ENCODE measurements around the gene PCDHGC5. TPM values are rescaled to one million over a fixed set of nuclear protein-coding genes. Genes with fewer than 3 reads are reported as not detected.

Gene PCDHGC5
- total and polyA plus RNA-seq, 2 of the 8 experiments (the other 6 are each of a cell fraction or from before 2014, with no cell fraction given): 0.41 to 1.1 TPM

DNA sequence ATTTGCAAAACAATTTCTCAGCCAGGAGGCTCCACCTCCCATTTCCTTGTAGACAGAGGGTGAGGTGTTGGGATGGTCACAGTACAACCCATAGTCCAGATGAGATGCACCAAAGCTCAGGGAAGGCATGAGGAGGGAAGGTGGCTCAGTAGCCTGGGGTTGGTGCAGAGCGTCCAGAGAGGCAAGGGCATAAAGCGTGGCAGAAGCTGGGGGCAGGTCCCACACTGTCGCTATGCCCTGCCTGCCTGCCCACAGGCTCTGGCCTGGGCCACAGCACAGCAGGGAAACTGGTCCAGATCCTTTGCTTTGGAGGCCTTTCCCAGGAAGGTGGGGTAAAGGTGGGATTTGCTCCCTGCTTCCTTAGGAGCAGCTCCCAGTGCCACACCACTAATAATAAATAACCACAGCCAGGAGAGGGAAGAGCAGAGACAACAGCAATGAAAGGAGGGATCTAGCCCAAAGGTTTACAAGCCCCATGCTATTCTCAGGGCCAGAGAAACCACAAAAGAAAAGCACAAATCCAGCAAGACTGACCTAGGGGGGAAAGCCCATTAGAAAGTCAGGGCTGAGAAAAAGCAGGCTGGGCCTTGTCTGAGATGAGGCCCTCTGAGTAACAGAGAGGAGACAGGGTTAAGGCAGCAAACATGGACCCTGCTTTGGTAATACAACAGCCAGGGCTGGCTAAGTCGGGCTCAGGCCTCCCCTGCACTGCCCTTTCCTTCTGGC lies 27.2 kb downstream of the PCDHGC5 start (continued):
- TF ChIP-seq, protein P1, sequence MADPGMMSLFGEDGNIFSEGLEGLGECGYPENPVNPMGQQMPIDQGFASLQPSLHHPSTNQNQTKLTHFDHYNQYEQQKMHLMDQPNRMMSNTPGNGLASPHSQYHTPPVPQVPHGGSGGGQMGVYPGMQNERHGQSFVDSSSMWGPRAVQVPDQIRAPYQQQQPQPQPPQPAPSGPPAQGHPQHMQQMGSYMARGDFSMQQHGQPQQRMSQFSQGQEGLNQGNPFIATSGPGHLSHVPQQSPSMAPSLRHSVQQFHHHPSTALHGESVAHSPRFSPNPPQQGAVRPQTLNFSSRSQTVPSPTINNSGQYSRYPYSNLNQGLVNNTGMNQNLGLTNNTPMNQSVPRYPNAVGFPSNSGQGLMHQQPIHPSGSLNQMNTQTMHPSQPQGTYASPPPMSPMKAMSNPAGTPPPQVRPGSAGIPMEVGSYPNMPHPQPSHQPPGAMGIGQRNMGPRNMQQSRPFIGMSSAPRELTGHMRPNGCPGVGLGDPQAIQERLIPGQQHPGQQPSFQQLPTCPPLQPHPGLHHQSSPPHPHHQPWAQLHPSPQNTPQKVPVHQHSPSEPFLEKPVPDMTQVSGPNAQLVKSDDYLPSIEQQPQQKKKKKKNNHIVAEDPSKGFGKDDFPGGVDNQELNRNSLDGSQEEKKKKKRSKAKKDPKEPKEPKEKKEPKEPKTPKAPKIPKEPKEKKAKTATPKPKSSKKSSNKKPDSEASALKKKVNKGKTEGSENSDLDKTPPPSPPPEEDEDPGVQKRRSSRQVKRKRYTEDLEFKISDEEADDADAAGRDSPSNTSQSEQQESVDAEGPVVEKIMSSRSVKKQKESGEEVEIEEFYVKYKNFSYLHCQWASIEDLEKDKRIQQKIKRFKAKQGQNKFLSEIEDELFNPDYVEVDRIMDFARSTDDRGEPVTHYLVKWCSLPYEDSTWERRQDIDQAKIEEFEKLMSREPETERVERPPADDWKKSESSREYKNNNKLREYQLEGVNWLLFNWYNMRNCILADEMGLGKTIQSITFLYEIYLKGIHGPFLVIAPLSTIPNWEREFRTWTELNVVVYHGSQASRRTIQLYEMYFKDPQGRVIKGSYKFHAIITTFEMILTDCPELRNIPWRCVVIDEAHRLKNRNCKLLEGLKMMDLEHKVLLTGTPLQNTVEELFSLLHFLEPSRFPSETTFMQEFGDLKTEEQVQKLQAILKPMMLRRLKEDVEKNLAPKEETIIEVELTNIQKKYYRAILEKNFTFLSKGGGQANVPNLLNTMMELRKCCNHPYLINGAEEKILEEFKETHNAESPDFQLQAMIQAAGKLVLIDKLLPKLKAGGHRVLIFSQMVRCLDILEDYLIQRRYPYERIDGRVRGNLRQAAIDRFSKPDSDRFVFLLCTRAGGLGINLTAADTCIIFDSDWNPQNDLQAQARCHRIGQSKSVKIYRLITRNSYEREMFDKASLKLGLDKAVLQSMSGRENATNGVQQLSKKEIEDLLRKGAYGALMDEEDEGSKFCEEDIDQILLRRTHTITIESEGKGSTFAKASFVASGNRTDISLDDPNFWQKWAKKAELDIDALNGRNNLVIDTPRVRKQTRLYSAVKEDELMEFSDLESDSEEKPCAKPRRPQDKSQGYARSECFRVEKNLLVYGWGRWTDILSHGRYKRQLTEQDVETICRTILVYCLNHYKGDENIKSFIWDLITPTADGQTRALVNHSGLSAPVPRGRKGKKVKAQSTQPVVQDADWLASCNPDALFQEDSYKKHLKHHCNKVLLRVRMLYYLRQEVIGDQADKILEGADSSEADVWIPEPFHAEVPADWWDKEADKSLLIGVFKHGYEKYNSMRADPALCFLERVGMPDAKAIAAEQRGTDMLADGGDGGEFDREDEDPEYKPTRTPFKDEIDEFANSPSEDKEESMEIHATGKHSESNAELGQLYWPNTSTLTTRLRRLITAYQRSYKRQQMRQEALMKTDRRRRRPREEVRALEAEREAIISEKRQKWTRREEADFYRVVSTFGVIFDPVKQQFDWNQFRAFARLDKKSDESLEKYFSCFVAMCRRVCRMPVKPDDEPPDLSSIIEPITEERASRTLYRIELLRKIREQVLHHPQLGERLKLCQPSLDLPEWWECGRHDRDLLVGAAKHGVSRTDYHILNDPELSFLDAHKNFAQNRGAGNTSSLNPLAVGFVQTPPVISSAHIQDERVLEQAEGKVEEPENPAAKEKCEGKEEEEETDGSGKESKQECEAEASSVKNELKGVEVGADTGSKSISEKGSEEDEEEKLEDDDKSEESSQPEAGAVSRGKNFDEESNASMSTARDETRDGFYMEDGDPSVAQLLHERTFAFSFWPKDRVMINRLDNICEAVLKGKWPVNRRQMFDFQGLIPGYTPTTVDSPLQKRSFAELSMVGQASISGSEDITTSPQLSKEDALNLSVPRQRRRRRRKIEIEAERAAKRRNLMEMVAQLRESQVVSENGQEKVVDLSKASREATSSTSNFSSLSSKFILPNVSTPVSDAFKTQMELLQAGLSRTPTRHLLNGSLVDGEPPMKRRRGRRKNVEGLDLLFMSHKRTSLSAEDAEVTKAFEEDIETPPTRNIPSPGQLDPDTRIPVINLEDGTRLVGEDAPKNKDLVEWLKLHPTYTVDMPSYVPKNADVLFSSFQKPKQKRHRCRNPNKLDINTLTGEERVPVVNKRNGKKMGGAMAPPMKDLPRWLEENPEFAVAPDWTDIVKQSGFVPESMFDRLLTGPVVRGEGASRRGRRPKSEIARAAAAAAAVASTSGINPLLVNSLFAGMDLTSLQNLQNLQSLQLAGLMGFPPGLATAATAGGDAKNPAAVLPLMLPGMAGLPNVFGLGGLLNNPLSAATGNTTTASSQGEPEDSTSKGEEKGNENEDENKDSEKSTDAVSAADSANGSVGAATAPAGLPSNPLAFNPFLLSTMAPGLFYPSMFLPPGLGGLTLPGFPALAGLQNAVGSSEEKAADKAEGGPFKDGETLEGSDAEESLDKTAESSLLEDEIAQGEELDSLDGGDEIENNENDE (IDR thresholded peaks at IDR 0.05; ENCODE audit: insufficient replicate concordance, low read length): no peak
- TF ChIP-seq EZH2 (IDR thresholded peaks at IDR 0.05; ENCODE audit: low read depth, low read length, severe bottlenecking) (no peak), SIX5 (IDR thresholded peaks at IDR 0.05; ENCODE audit: low read depth, low read length) (no peak), KDM4A (IDR thresholded peaks at IDR 0.05; ENCODE audit: low read depth, low read length, severe bottlenecking) (no peak), SP2 (IDR thresholded peaks at IDR 0.05; ENCODE audit: low read length) (no peak), NRF1 (IDR thresholded peaks at IDR 0.05; ENCODE audit: low read depth, low read length) (no peak), SAP30 (IDR thresholded peaks at IDR 0.05; ENCODE audit: insufficient read depth, insufficient replicate concordance, low read length) (no peak), SUZ12 (IDR thresholded peaks at IDR 0.05; ENCODE audit: low read length) (no peak)
- TF ChIP-seq, protein P2, sequence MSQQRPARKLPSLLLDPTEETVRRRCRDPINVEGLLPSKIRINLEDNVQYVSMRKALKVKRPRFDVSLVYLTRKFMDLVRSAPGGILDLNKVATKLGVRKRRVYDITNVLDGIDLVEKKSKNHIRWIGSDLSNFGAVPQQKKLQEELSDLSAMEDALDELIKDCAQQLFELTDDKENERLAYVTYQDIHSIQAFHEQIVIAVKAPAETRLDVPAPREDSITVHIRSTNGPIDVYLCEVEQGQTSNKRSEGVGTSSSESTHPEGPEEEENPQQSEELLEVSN (IDR thresholded peaks at IDR 0.05): no peak

Data from H1 (cell line).